RWPE1 (cell line): ENCODE measurements around the gene GRK6.

ENCODE experiments used
- CTCF ChIA-PET: fragments of 350-600 bp; sonication (Branson Sonifier 250); formaldehyde crosslinking; extraction: SDS; loops from one replicate; lab custom pipeline; 2021; lab: Yijun Ruan, JAX
- POLR2A ChIA-PET: fragments of 400-600 bp; formaldehyde crosslinking; extraction: SDS; loops from one replicate; lab custom pipeline; 2020; ENCODE audit warnings: antibody characterized with exemption; ENCODE audit not compliant: low non-redundant PET; lab: Yijun Ruan, JAX
- DNase-seq: peaks from one replicate; pipeline ENCODE4 v3.0.0; 2012; ENCODE audit warnings: low spot score
- H3K27ac ChIP-seq: fragments of 450-650 bp; 2 replicates; pipeline ENCODE4 v1.5.1; 2017
- CTCF ChIP-seq: fragments of 450-650 bp; conservative IDR thresholded peaks from 2 replicates; pipeline ENCODE4 v1.5.1; 2017; ENCODE audit warnings: low read depth, mild to moderate bottlenecking

The GRK6 gene

DNA sequence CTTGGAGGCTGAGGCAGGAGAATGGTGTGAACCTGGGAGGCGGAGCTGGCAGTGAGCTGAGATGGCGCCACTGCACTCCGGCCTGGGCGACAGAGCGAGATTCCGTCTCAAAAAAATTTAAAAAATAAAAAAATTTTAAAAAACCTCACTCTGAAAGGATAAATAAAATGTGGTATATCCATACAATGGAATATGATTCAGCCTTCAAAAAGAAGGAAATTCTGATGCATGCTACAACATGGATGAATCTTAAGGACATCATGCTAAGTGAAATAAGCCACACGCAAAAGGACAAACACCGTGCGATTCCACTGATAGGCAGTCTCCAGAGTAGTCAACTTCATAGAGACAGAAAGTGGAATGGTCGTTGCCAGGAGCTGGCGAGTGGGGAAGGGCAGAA is 38.6 kb downstream of the GRK6 start:
- ChIA-PET POLR2A (no interaction called here), CTCF (interaction anchor here (0.9 to 1.9 kb wide), 3 partner anchors 8 to 61 kb away, joined by 4 to 5 read pairs (median 5); no protein-coding TSS in a partner anchor)
- H3K27ac ChIP-seq = no peak overlapping the region
- TF ChIP-seq CTCF = no peak
- no peak for DNase-seq

GRCh38 chr5:177466861-177467260 is 40.4 kb downstream of the GRK6 start:
- H3K27ac ChIP-seq = no peak overlapping the region; the same call in 1 of the 2 replicates
- no peak for TF ChIP-seq CTCF
- DNase-seq = no peak
- ChIA-PET POLR2A (no interaction called here), CTCF (interaction anchor here (1.9 kb wide), 1 partner anchor 10 kb away, joined by 5 read pairs; no protein-coding TSS in a partner anchor)

DNA sequence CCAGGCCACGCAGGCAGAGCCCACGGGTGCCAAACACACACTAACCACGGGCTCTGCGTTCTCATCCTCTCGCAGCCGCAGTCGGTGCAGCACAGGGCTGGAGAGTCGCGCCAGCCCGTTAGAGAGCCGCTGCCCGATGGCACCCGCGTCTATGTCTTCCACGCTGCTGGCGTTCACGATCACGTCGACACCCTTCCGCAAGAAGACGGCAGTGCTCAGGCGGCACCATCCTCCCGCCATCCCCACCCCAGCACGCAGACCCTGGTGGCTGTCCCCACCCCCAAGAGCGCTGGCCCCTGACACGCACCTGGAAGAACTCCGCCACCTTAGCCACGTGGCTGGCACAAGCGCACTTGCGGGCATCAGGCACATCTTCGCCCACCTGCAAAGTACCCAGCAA is 41.0 kb downstream of the GRK6 start:
- no peak for DNase-seq
- CTCF ChIA-PET = interaction anchor here (1.0 kb wide), 1 partner anchor 34 kb away, joined by 3 read pairs; no protein-coding TSS in a partner anchor
- POLR2A ChIA-PET = no interaction called here
- H3K27ac ChIP-seq = no peak overlapping the region
- no peak for TF ChIP-seq CTCF

GRCh38 chr5:177468329-177468684 is 41.8 kb downstream of the GRK6 start:
- ChIA-PET CTCF (interaction anchor here (0.9 to 2.2 kb wide), 4 partner anchors 11 to 65 kb away, joined by 3 to 18 read pairs (median 4); no protein-coding TSS in a partner anchor), POLR2A (interaction anchor here (1.1 kb wide), 1 partner anchor 19 kb away, joined by 3 read pairs; no protein-coding TSS in a partner anchor)
- H3K27ac ChIP-seq = peak overlapping the region; percentile 82
- no peak for DNase-seq
- no peak for TF ChIP-seq CTCF

DNA sequence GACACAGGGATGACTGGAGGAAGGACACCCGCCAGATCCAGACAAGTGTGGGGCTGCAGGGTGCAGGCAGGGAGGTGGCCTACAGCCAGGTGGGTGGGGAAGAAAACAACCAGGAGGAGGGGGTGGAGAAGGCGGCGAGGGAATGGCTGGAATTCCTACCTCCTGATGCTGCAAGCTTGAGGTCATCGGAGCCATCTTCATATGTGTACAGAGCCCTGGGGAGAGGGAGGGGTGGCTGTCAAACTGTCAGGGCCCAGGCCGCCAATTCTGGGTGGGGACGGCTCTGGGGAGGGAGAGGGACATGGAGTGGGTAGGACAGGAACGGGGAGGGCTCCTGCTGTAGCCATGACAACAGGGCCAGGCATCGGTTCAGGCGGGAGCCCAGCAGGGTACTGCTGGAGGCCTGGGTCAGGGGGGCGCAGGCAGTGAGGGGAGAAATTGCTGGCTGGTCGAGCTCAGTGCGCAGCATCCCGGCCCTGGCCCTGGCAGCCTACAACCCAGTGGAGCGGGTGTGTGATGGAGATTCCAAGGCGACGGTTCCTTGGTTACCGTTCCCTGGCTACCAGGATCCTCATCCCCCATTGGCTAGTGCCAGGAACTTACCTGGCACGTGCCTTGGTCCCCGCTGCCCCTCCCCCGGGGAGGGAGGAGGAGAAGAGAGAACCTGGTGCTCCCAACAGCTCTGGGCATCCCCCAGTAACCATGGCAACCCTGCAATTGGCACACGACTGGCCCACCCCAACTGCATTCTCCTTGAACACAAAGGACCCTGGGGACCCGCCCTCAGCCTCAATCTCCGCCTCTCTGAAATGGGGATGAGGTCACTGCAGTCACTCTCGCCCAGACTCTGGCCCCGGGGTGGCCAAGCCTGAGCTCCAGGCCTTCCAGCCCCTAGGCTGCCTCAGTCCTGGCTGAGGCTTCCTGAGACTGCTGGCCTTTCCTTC is 42.5 kb downstream of the GRK6 start:
- H3K27ac ChIP-seq = peak overlapping the region; percentile 82
- ChIA-PET CTCF (interaction anchor here (0.7 to 2.2 kb wide), 6 partner anchors 12 to 66 kb away, joined by 3 to 18 read pairs (median 4); no protein-coding TSS in a partner anchor), POLR2A (interaction anchor here (0.7 to 1.1 kb wide), 3 partner anchors 9 to 19 kb away, joined by 3 to 4 read pairs (median 3); no protein-coding TSS in a partner anchor)
- peak; percentile 75 for DNase-seq
- no peak for TF ChIP-seq CTCF
